Transverse colon (tissue), 4 donors: ENCODE results near the gene FBXL4. TPM values are rescaled to one million over a fixed set of nuclear protein-coding genes. Genes with fewer than 3 reads are reported as not detected.

ENCODE experiments used
- DNase-seq: peaks from one replicate; pipeline ENCODE4 v3.0.0-alpha.2; 2019
- H3K27ac ChIP-seq, 4 donors: fragments of 200-600 bp; sonication (generic); 2 replicates each; pipeline ENCODE4 v1.5.1; 2016 to 2018; ENCODE audit warnings: inconsistent platforms in 4 of 4
- H3K27me3 ChIP-seq: fragments of 200-600 bp; sonication (generic); 2 replicates; pipeline ENCODE4 v1.5.1; 2017; ENCODE audit warnings: inconsistent platforms
- H3K36me3 ChIP-seq, 4 donors: fragments of 200-600 bp; sonication (generic); 2 replicates each; pipeline ENCODE4 v1.5.1; 2017 to 2019; ENCODE audit warnings: inconsistent platforms in 4 of 4
- H3K4me1 ChIP-seq, 4 donors: fragments of 200-600 bp; sonication (generic); 2 replicates each; pipeline ENCODE4 v1.5.1; 2017 to 2020; ENCODE audit warnings: inconsistent platforms in 4 of 4
- H3K4me3 ChIP-seq, 4 donors: fragments of 200-600 bp; sonication (generic); 1 replicate in 1 of 4; 2 replicates in 3 of 4; pipeline versions ENCODE4 v1.5.1 to v1.6.1; 2017 to 2019; ENCODE audit warnings: inconsistent platforms in 4 of 4
- H3K9me3 ChIP-seq, 2 donors: fragments of 200-600 bp; sonication (generic); 2 replicates each; pipeline ENCODE4 v1.5.1; 2017 to 2019; ENCODE audit warnings: inconsistent platforms in 2 of 2
- EP300 ChIP-seq: sonication (generic); formaldehyde crosslinking; IDR thresholded peaks from one replicate; pipeline ENCODE4 v1.6.1; 2017; ENCODE audit warnings: antibody characterized with exemption, low read depth
- POLR2A ChIP-seq: fragments of 450-650 bp; IDR thresholded peaks from one replicate; pipeline ENCODE4 v1.6.1; 2016; ENCODE audit warnings: antibody characterized with exemption, mild to moderate bottlenecking, moderate library complexity
- POLR2AphosphoS5 ChIP-seq, 3 donors: sonication (generic); formaldehyde crosslinking; IDR thresholded peaks; one replicate each; pipeline ENCODE4 v1.6.1; 2016; ENCODE audit warnings: antibody characterized with exemption in 3 of 3
- WGBS, 2 donors: methylation state at CpG; one replicate each; pipeline ENCODE4 v1.1.5; 2018; ENCODE audit warnings: low coverage in 1 of 2; 5-methylcytosine and 5-hydroxymethylcytosine counted together
- in situ Hi-C, 4 donors: fragments of 200-750 bp; cut with MboI; loops; one replicate each; pipeline versions ENCODE4 v1.15.0 to v1.15.1; 2017; ENCODE audit warnings: low sequenced_read_pairs in 3 of 4, low pct_ligation_motif_present in 1 of 4, low pct_unique_long_range_greater_than_20kb in 1 of 4
- intact Hi-C: fragments of 100-400 bp; cut with DNase I; formaldehyde crosslinking; loops from one replicate; pipeline ENCODE4 v1.15.1; 2023; ENCODE audit warnings: low total_unique reads
- total RNA-seq, 4 donors: library from RNA; depleted of rRNA; stranded (reverse); fragments of >200 nt; gene quantifications; one replicate each; pipeline ENCODE4 v1.1.0, GENCODE V29; 2016
- TF ChIP-seq, protein P1 (sequence below), 5 experiments: fragments of 200-600 bp in 3 of 5; fragments of 450-650 bp in 2 of 5; sonication (generic) in 3 of 5; IDR thresholded peaks; 1 replicate in 2 of 5; 2 replicates in 3 of 5; pipeline ENCODE4 v1.5.1; 2016 to 2017; ENCODE audit warnings: antibody characterized with exemption in 5 of 5, inconsistent platforms in 3 of 5, mild to moderate bottlenecking in 2 of 5, moderate library complexity in 1 of 5

Gene FBXL4
- total RNA-seq, 4 donors from 2014 or later = 8.6 to 22.5 (median 13.5) TPM

DNA sequence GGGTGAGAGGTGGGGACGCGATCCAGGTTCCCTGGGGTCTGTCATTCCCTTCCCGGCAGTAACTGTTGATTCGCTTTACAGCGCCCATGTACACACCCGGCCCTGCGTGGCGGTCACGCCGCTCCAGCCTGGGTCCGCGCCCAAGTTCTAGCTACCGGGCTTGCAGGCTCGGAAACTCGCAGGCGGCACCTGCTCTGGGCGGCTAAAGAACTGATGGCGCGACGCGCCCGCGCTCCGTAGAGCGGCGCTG lies 114.8 kb downstream of the FBXL4 start:
- peaks cover 99% of the 10 kb centered on the region for H3K27me3 ChIP-seq
- TF ChIP-seq, protein P1, sequence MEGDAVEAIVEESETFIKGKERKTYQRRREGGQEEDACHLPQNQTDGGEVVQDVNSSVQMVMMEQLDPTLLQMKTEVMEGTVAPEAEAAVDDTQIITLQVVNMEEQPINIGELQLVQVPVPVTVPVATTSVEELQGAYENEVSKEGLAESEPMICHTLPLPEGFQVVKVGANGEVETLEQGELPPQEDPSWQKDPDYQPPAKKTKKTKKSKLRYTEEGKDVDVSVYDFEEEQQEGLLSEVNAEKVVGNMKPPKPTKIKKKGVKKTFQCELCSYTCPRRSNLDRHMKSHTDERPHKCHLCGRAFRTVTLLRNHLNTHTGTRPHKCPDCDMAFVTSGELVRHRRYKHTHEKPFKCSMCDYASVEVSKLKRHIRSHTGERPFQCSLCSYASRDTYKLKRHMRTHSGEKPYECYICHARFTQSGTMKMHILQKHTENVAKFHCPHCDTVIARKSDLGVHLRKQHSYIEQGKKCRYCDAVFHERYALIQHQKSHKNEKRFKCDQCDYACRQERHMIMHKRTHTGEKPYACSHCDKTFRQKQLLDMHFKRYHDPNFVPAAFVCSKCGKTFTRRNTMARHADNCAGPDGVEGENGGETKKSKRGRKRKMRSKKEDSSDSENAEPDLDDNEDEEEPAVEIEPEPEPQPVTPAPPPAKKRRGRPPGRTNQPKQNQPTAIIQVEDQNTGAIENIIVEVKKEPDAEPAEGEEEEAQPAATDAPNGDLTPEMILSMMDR (IDR thresholded peaks at IDR 0.05) = no peak
- TF ChIP-seq POLR2A = no peak
- no peak for TF ChIP-seq EP300
- TF ChIP-seq POLR2AphosphoS5 (IDR thresholded peaks at IDR 0.05) = no peak
- DNase-seq = no peak
- H3K36me3 ChIP-seq = no peaks in the 10 kb centered on the region
- WGBS, 2 donors = 3% methylated on average over 22 of the region's 26 CpGs; no CpG with 5 or more reads in 1 of the 2 donors
- in situ Hi-C loops = no loop called here
- intact Hi-C loops = no loop called here
- H3K27ac ChIP-seq = no peak overlapping the region
- H3K4me3 ChIP-seq = peak overlapping the region in 2 of 4 donors; percentile 39 to 65
- peaks cover 24 to 52% (median 44%) of the 10 kb centered on the region in 4 donors for H3K4me1 ChIP-seq
- H3K9me3 ChIP-seq = no peaks in the 10 kb centered on the region

GRCh38 chr6:98832284-98833056 lies 115.3 kb downstream of the FBXL4 start:
- in situ Hi-C loops = no loop called here

GRCh38 chr6:98831959-98832283 lies 115.8 kb downstream of the FBXL4 start:
- Histone ChIP-seq H3K4me1 (peaks cover 24 to 57% (median 44%) of the 10 kb centered on the region in 4 donors), H3K36me3 (no peaks in the 10 kb centered on the region), H3K9me3 (no peaks in the 10 kb centered on the region), H3K27me3 (peaks cover 99% of the 10 kb centered on the region), H3K27ac (no peak overlapping the region), H3K4me3 (peak overlapping the region in 1 of 4 donors; percentile 65)
- no peak for DNase-seq
- intact Hi-C loops (no loop called here), in situ Hi-C loops (no loop called here)
- no peak for TF ChIP-seq POLR2A
- TF ChIP-seq, protein P1 (IDR thresholded peaks at IDR 0.05) = no peak
- TF ChIP-seq POLR2AphosphoS5 (IDR thresholded peaks at IDR 0.05) = no peak
- no peak for TF ChIP-seq EP300
- 2 to 3% methylated on average over 9 to 11 of the region's 11 CpGs for WGBS, 2 donors

More at GRCh38 chr6:98832284-98833056, 115.3 kb downstream of the FBXL4 start:
- WGBS, 2 donors = 6% methylated on average over 59 of the region's 59 CpGs; no CpG with 5 or more reads in 1 of the 2 donors
- Histone ChIP-seq H3K4me3 (peak overlapping the region in 1 of 4 donors; percentile 65), H3K36me3 (no peaks in the 10 kb centered on the region), H3K4me1 (peaks cover 24 to 56% (median 44%) of the 10 kb centered on the region in 4 donors), H3K27me3 (peaks cover 99% of the 10 kb centered on the region), H3K27ac (no peak overlapping the region), H3K9me3 (no peaks in the 10 kb centered on the region)
- intact Hi-C loops = no loop called here
- DNase-seq = no peak
- TF ChIP-seq, protein P1 (IDR thresholded peaks at IDR 0.05) = no peak
- TF ChIP-seq EP300 (no peak), POLR2AphosphoS5 (IDR thresholded peaks at IDR 0.05) (no peak), POLR2A (no peak)

GRCh38 chr6:98831057-98831958 lies 116.4 kb downstream of the FBXL4 start:
- peaks cover 99% of the 10 kb centered on the region for H3K27me3 ChIP-seq
- no peak for DNase-seq
- peaks cover 24 to 57% (median 44%) of the 10 kb centered on the region in 4 donors for H3K4me1 ChIP-seq
- no peak overlapping the region for H3K27ac ChIP-seq
- no peaks in the 10 kb centered on the region for H3K9me3 ChIP-seq
- H3K36me3 ChIP-seq = no peaks in the 10 kb centered on the region
- intact Hi-C loops = no loop called here
- H3K4me3 ChIP-seq = peak overlapping the region in 1 of 4 donors; percentile 27
- TF ChIP-seq, protein P1 (IDR thresholded peaks at IDR 0.05) = no peak
- TF ChIP-seq EP300 (no peak), POLR2A (no peak)
- in situ Hi-C loops = no loop called here
- 13% methylated on average over 57 of the region's 58 CpGs; no CpG with 5 or more reads in 1 of the 2 donors for WGBS, 2 donors
